WTC11 (cell line): Measurements from ENCODE around the gene MSANTD1. TPM values are rescaled to one million over a fixed set of nuclear protein-coding genes. Genes with fewer than 3 reads are reported as not detected.

Experiments
- ATAC-seq: fragments of 200-7000 bp; cut with Tn5 transposase; 2 replicates; pipeline ENCODE4 v1.10.0; 2021; ENCODE audit warnings: mild to moderate bottlenecking, moderate library complexity
- CTCF ChIA-PET: fragments of 300-600 bp; sonication (Branson Sonifier 250); formaldehyde crosslinking; loops from one replicate; lab custom pipeline; 2021; ENCODE audit warnings: antibody characterized with exemption; lab: Charles Lee
- POLR2A ChIA-PET: fragments of 350-600 bp; sonication (Branson Sonifier 250); formaldehyde crosslinking; loops from one replicate; lab custom pipeline; 2021; ENCODE audit warnings: antibody characterized with exemption; lab: Charles Lee
- DNase-seq: peaks from one replicate; pipeline ENCODE4 v3.0.0; 2021; ENCODE audit warnings: low spot score
- H3K27ac Mint-ChIP-seq: 2 replicates; pipeline ENCODE4 v1.8.0; 2021; ENCODE audit warnings: mixed read lengths
- H3K27me3 Mint-ChIP-seq: 2 replicates; pipeline ENCODE4 v1.8.0; 2021; ENCODE audit warnings: low read depth, mild to moderate bottlenecking, moderate library complexity, mixed read lengths
- H3K36me3 Mint-ChIP-seq: 2 replicates; pipeline ENCODE4 v1.8.0; 2021; ENCODE audit warnings: mixed read lengths
- H3K4me1 Mint-ChIP-seq: 2 replicates; pipeline ENCODE4 v1.8.0; 2022; ENCODE audit warnings: mixed read lengths
- H3K4me3 Mint-ChIP-seq: 2 replicates; pipeline ENCODE4 v1.8.0; 2021; ENCODE audit warnings: mild to moderate bottlenecking, moderate library complexity, mixed read lengths
- H3K9me3 Mint-ChIP-seq: 2 replicates; pipeline ENCODE4 v1.8.0; 2021; ENCODE audit warnings: mixed read lengths
- CBFB ChIP-seq: sonication (generic); formaldehyde crosslinking; IDR thresholded peaks from 2 replicates; pipeline ENCODE4 v1.8.1; 2022; ENCODE audit warnings: mild to moderate bottlenecking, low read depth, missing genetic modification reagents
- E2F5 ChIP-seq: sonication (generic); formaldehyde crosslinking; IDR thresholded peaks from 2 replicates; pipeline ENCODE4 v1.8.1; 2022; ENCODE audit warnings: mild to moderate bottlenecking, moderate library complexity, missing genetic modification reagents
- FOXP1 ChIP-seq: sonication (generic); formaldehyde crosslinking; IDR thresholded peaks from 2 replicates; pipeline ENCODE4 v1.8.0; 2022; ENCODE audit warnings: missing genetic modification reagents, mild to moderate bottlenecking, moderate library complexity, borderline replicate concordance
- FOXP4 ChIP-seq: sonication (generic); formaldehyde crosslinking; IDR thresholded peaks from 2 replicates; pipeline ENCODE4 v1.8.0; 2022; ENCODE audit warnings: mild to moderate bottlenecking, missing genetic modification reagents
- IRF1 ChIP-seq: sonication (generic); formaldehyde crosslinking; IDR thresholded peaks from 2 replicates; pipeline ENCODE4 v1.8.0; 2023; ENCODE audit warnings: missing genetic modification reagents
- JUN ChIP-seq: sonication (generic); formaldehyde crosslinking; IDR thresholded peaks from 2 replicates; pipeline ENCODE4 v1.8.0; 2023; ENCODE audit warnings: mild to moderate bottlenecking, missing genetic modification reagents
- MAX ChIP-seq: sonication (generic); formaldehyde crosslinking; IDR thresholded peaks from 2 replicates; pipeline ENCODE4 v1.8.0; 2022; ENCODE audit warnings: mild to moderate bottlenecking, missing genetic modification reagents
- MYBL2 ChIP-seq: sonication (generic); formaldehyde crosslinking; IDR thresholded peaks from 2 replicates; pipeline ENCODE4 v1.8.1; 2023; ENCODE audit warnings: mild to moderate bottlenecking, moderate library complexity, missing genetic modification reagents
- NFE2L1 ChIP-seq: sonication (generic); formaldehyde crosslinking; IDR thresholded peaks from 2 replicates; pipeline ENCODE4 v1.8.1; 2023; ENCODE audit warnings: missing genetic modification reagents
- NR2C2 ChIP-seq: sonication (generic); formaldehyde crosslinking; IDR thresholded peaks from 2 replicates; pipeline ENCODE4 v1.8.0; 2022; ENCODE audit warnings: mild to moderate bottlenecking, missing genetic modification reagents
- RELA ChIP-seq: sonication (generic); formaldehyde crosslinking; IDR thresholded peaks from 2 replicates; pipeline ENCODE4 v1.8.1; 2022; ENCODE audit warnings: missing genetic modification reagents, mild to moderate bottlenecking, borderline replicate concordance
- SMAD3 ChIP-seq: sonication (generic); formaldehyde crosslinking; IDR thresholded peaks from 2 replicates; pipeline ENCODE4 v1.8.0; 2022; ENCODE audit warnings: missing genetic modification reagents, mild to moderate bottlenecking, borderline replicate concordance
- SP1 ChIP-seq: sonication (generic); formaldehyde crosslinking; conservative IDR thresholded peaks from 2 replicates; pipeline ENCODE4 v1.8.1; 2022; ENCODE audit warnings: missing genetic modification reagents
- STAT6 ChIP-seq: sonication (generic); formaldehyde crosslinking; conservative IDR thresholded peaks from 2 replicates; pipeline ENCODE4 v1.8.1; 2023; ENCODE audit warnings: mild to moderate bottlenecking, low read depth, missing genetic modification reagents, moderate library complexity
- TP53 ChIP-seq: sonication (generic); formaldehyde crosslinking; IDR thresholded peaks from 2 replicates; pipeline ENCODE4 v1.8.1; 2023; ENCODE audit warnings: mild to moderate bottlenecking, missing genetic modification reagents
- USF2 ChIP-seq: sonication (generic); formaldehyde crosslinking; IDR thresholded peaks from 2 replicates; pipeline ENCODE4 v1.8.1; 2023; ENCODE audit warnings: mild to moderate bottlenecking, missing genetic modification reagents, moderate library complexity
- ZNF281 ChIP-seq: sonication (generic); formaldehyde crosslinking; IDR thresholded peaks from 2 replicates; pipeline ENCODE4 v1.8.0; 2023; ENCODE audit warnings: mild to moderate bottlenecking, missing genetic modification reagents
- ZNF423 ChIP-seq: fragments of 250-450 bp; sonication (Bioruptor Pico); IDR thresholded peaks from 2 replicates; pipeline ENCODE4 v2.1.2; 2022; ENCODE audit warnings: mild to moderate bottlenecking, moderate library complexity
- ZNF512 ChIP-seq: sonication (generic); formaldehyde crosslinking; IDR thresholded peaks from 2 replicates; pipeline ENCODE4 v1.8.1; 2022; ENCODE audit warnings: missing genetic modification reagents, borderline replicate concordance
- total RNA-seq: library from RNA; stranded (reverse); gene quantifications from 3 replicates; pipeline ENCODE4 v1.2.3, GENCODE V29; 2021

MSANTD1 gene
- total RNA-seq, 1 experiment from 2014 or later, result 0.98 TPM

- no peak for DNase-seq
- POLR2A ChIA-PET, result no interaction called here
- no peak for ATAC-seq
Observed at GRCh38 chr4:3233391-3234071, 15.4 kb upstream of the MSANTD1 start.

More at GRCh38 chr4:3233391-3234071, 15.4 kb upstream of the MSANTD1 start:
- CTCF ChIA-PET, result interaction anchor here (0.7 to 1.7 kb wide), 7 partner anchors 8 to 91 kb away, joined by 3 to 11 read pairs (median 3); partner anchors contain the start of gene MSANTD1
- Mint-ChIP-seq H3K27me3 (peaks cover 20% of the 10 kb centered on the region), H3K9me3 (peaks cover 8% of the 10 kb centered on the region), H3K4me1 (peaks cover 15% of the 10 kb centered on the region), H3K27ac (peak overlapping the region; percentile 30; the same call in 1 of the 2 replicates), H3K36me3 (peaks cover 69% of the 10 kb centered on the region), H3K4me3 (no peak overlapping the region)
- no peak for TF ChIP-seq SP1 (CRISPR knock-in tag)
- no peak for TF ChIP-seq MYBL2 (CRISPR knock-in tag)
- TF ChIP-seq STAT6 (CRISPR knock-in tag), result no peak
- no peak for TF ChIP-seq ZNF512 (CRISPR knock-in tag)
- TF ChIP-seq RELA (CRISPR knock-in tag), result no peak
- no peak for TF ChIP-seq FOXP4
- no peak for TF ChIP-seq JUN
- no peak for TF ChIP-seq NR2C2 (CRISPR knock-in tag)
- no peak for TF ChIP-seq IRF1
- no peak for TF ChIP-seq E2F5 (CRISPR knock-in tag)
- no peak for TF ChIP-seq ZNF281 (CRISPR knock-in tag)
- TF ChIP-seq SMAD3 (CRISPR knock-in tag), result no peak
- TF ChIP-seq CBFB (CRISPR knock-in tag), result no peak
- TF ChIP-seq MAX, result no peak
- TF ChIP-seq TP53 (CRISPR knock-in tag), result no peak
- TF ChIP-seq FOXP1 (CRISPR knock-in tag), result no peak
- TF ChIP-seq USF2 (CRISPR knock-in tag), result no peak
- no peak for TF ChIP-seq ZNF423 (CRISPR knock-in tag)
- TF ChIP-seq NFE2L1 (CRISPR knock-in tag), result no peak
